Naive B cell (primary cell): ENCODE data around the gene UROC1. TPM values are rescaled to one million over a fixed set of nuclear protein-coding genes. Genes with fewer than 3 reads are reported as not detected.

Experiments
- ATAC-seq, 2 donors: fragments of 150-1000 bp; cut with Tn5 transposase; 2 replicates each; pipeline ENCODE4 v1.10.0; 2021; ENCODE audit warnings: low read depth in 2 of 2, mild to moderate bottlenecking in 2 of 2, moderate library complexity in 2 of 2
- DNase-seq: peaks from one replicate; pipeline ENCODE4 v3.0.0; 2022
- H3K27ac Mint-ChIP-seq, 6 donors: one replicate each; pipeline ENCODE4 v1.8.0; 2020 to 2022; ENCODE audit warnings: mild to moderate bottlenecking in 6 of 6, mixed read lengths in 6 of 6, moderate library complexity in 5 of 6, inconsistent platforms in 2 of 6
- H3K27me3 Mint-ChIP-seq, 3 donors: one replicate each; pipeline ENCODE4 v1.8.0; 2021 to 2022; ENCODE audit warnings: mixed read lengths in 3 of 3, mild to moderate bottlenecking in 1 of 3
- H3K36me3 Mint-ChIP-seq, 2 donors: one replicate each; pipeline ENCODE4 v1.8.0; 2020 to 2022; ENCODE audit warnings: mixed read lengths in 2 of 2, inconsistent platforms in 1 of 2, mild to moderate bottlenecking in 1 of 2
- H3K4me1 Mint-ChIP-seq, 3 donors: one replicate each; pipeline ENCODE4 v1.8.0; 2020 to 2022; ENCODE audit warnings: mixed read lengths in 3 of 3, inconsistent platforms in 1 of 3, mild to moderate bottlenecking in 1 of 3, moderate library complexity in 1 of 3
- H3K4me3 Mint-ChIP-seq, 8 donors: one replicate each; pipeline ENCODE4 v1.8.0; 2020 to 2022; ENCODE audit warnings: mild to moderate bottlenecking in 8 of 8, mixed read lengths in 8 of 8, moderate library complexity in 8 of 8, inconsistent platforms in 2 of 8
- H3K9me3 Mint-ChIP-seq, 7 donors: one replicate each; pipeline ENCODE4 v1.8.0; 2020 to 2022; ENCODE audit warnings: mixed read lengths in 7 of 7, mild to moderate bottlenecking in 5 of 7, inconsistent platforms in 2 of 7, moderate library complexity in 1 of 7
- polyA plus RNA-seq, 6 donors: library from polyadenylated mRNA; unstranded; fragments of 300-500 nt; fragmentation: Illumina TruSeq; gene quantifications; one replicate each; pipeline ENCODE4 v1.2.3, GENCODE V29; 2021; ENCODE audit warnings: low read depth in 6 of 6

Gene UROC1
- polyA plus RNA-seq, 6 donors from 2014 or later = not detected

DNA sequence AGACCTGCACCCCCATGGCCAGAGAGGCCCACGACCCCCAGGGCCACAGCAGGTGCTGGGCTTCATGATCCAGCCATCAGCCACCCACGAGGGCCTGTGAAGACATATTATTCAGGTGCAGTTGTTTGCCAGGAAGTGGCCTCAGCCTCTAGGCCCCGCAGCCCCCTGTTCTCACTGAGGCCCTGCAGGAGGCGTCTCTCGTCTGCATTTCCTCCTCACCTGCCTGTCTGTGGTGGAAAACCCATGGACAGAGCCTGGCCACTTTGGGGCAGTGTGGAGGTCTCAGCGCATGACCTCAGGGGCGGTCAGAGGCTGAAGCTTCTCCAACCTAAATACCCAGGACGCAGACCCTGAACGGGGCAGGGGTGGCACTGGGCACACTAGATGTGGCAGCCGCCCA, 18.6 kb downstream of the UROC1 start:
- no peak for ATAC-seq
- H3K36me3 Mint-ChIP-seq = no peaks in the 10 kb centered on the region
- H3K27me3 Mint-ChIP-seq = peaks cover 0 to 5% (median 0%) of the 10 kb centered on the region in 3 donors
- H3K4me1 Mint-ChIP-seq = peaks cover 0 to 5% (median 0%) of the 10 kb centered on the region in 3 donors
- no peaks in the 10 kb centered on the region for H3K9me3 Mint-ChIP-seq
- DNase-seq = no peak
- H3K27ac Mint-ChIP-seq = peak overlapping the region in 1 of 6 donors; percentile 70
- no peak overlapping the region for H3K4me3 Mint-ChIP-seq

DNA sequence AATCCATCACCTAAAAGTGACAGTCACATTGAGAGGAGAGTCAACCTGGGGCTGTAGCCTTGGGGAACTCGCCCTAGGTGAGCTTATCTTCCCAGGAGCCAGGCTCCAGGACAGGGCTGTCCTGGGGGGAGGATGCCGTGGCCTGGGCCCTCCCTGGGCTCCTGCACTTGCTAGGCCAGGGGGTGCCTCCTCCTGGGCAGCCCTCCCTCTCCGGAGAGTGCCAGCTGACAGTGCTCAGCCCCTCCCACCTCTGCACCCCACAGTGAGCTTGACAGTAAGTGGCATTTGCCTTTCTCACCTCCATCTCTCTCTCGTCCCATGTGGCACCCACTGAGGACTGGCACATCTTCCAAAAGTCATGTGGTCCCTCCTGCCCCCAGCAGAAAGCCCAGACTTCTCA, 19.1 kb downstream of the UROC1 start:
- no peak for DNase-seq
- Mint-ChIP-seq H3K36me3 (no peaks in the 10 kb centered on the region), H3K4me1 (peaks cover 0 to 5% (median 0%) of the 10 kb centered on the region in 3 donors), H3K27ac (peak overlapping the region in 1 of 6 donors; percentile 70), H3K4me3 (no peak overlapping the region), H3K9me3 (no peaks in the 10 kb centered on the region), H3K27me3 (peaks cover 0 to 5% (median 0%) of the 10 kb centered on the region in 3 donors)
- ATAC-seq = no peak

DNA sequence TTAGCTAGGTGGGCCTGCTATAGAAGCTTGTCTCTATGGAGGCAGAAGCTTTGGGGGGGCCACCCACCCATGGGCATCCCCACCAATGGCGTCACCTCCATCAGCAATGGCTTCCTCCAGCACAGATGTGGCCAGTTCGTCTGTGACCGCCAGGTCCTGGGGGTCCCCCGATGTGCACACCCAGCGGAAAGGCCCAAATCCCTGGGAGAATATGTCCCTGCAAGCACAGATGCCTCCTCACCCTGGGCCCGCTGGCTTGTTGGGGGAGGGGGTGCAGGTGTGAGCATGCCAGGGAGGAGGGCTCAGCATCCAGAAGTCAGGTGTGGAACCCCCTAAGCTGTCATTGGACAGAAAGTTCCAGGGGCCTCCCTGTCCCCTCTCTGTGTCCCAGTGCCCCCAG, 19.6 kb downstream of the UROC1 start:
- Mint-ChIP-seq H3K4me1 (peaks cover 0 to 5% (median 0%) of the 10 kb centered on the region in 3 donors), H3K4me3 (no peak overlapping the region), H3K27me3 (peaks cover 0 to 5% (median 0%) of the 10 kb centered on the region in 3 donors), H3K9me3 (no peaks in the 10 kb centered on the region), H3K36me3 (no peaks in the 10 kb centered on the region), H3K27ac (no peak overlapping the region)
- ATAC-seq = no peak
- DNase-seq = no peak

DNA sequence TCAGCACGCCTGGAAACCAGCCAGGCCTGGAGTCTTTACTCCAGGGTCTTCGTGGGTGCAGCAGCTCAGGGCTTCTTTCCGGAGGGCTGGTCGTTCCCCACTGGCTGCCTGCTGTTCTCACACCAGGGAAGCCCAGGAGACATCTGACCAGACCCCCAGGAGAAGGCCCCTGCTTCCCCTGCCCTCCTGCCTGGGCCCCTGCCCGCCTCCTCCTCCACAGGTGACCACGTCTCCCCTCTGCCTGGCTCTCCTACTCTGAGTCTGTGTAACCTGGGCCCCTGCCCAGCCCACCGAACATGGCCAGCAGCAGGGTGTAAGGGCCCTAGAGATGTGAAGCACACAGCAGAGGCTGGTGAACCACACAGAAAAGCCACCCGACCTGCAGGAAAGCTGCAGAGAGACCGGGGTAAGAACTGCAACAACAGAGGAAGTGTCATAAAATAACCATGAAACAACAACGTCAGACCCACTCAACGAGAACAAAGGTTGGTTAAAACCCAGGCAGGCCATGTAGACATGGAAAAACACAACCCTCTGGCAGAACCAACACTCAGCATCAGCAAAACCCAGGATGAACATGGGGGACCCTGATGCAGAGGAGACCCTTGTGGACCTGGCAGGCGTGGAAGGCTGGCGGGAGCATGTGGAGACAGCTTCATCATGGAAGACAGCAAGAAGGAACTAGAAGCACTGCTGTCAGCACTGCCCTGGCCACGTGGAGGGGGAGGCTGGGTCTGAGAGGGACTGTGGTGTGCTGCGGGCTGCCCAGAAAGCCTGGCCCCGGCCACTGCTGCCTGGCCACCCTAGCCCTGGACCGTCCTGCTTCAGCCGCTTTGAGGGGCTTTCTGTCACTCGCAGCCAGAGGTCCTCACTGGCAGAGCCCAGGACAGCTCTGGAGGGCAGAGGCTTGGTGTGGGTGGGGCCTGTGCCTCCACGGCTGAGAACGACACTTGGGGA, 20.4 kb downstream of the UROC1 start:
- ATAC-seq (no peak), DNase-seq (no peak)
- Mint-ChIP-seq H3K36me3 (no peaks in the 10 kb centered on the region), H3K27me3 (peaks cover 0 to 5% (median 0%) of the 10 kb centered on the region in 3 donors), H3K4me3 (no peak overlapping the region), H3K27ac (no peak overlapping the region), H3K4me1 (peaks cover 0 to 5% (median 0%) of the 10 kb centered on the region in 3 donors), H3K9me3 (no peaks in the 10 kb centered on the region)

DNA sequence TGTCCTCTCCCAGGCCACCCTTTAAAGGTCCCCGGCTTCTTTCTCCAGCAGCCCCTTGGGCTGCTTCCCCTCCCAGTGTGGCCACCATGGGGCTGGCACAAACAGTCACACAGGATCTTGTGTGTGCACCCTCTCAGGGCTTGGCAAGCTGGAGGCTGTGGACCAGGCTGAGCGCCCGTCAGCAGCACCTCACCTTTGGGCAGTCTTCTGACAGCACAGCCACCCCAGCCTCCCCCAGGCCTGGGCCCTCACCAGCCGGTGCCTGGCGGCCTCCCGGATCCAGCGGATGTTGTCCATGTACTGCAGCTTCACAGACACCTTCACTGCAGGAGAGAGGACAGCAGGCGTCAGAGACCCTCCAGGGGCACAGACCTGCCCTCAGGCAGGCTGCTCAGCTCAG, 21.8 kb downstream of the UROC1 start:
- Mint-ChIP-seq H3K27me3 (peaks cover 0 to 5% (median 0%) of the 10 kb centered on the region in 3 donors), H3K4me1 (peaks cover 0 to 5% (median 0%) of the 10 kb centered on the region in 3 donors), H3K27ac (no peak overlapping the region), H3K9me3 (no peaks in the 10 kb centered on the region), H3K36me3 (no peaks in the 10 kb centered on the region), H3K4me3 (no peak overlapping the region)
- DNase-seq (no peak), ATAC-seq (no peak)

DNA sequence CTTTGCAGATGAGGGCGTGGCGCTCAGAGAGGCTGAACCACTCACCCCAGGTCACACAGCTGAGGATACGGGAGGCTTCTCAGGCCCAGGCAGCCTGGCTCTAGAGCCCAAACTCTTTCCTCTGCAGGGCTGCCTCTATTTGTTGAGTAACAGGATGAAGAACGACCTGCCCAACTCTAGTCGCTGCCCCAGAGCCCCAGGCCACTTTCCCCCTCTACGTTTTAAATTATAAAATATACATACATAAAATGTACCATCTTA, 22.7 kb downstream of the UROC1 start:
- H3K9me3 Mint-ChIP-seq = no peaks in the 10 kb centered on the region
- no peak for ATAC-seq
- peaks cover 0 to 5% (median 0%) of the 10 kb centered on the region in 3 donors for H3K27me3 Mint-ChIP-seq
- no peaks in the 10 kb centered on the region for H3K36me3 Mint-ChIP-seq
- peaks cover 0 to 5% (median 0%) of the 10 kb centered on the region in 3 donors for H3K4me1 Mint-ChIP-seq
- H3K4me3 Mint-ChIP-seq = no peak overlapping the region
- no peak for DNase-seq
- no peak overlapping the region for H3K27ac Mint-ChIP-seq

DNA sequence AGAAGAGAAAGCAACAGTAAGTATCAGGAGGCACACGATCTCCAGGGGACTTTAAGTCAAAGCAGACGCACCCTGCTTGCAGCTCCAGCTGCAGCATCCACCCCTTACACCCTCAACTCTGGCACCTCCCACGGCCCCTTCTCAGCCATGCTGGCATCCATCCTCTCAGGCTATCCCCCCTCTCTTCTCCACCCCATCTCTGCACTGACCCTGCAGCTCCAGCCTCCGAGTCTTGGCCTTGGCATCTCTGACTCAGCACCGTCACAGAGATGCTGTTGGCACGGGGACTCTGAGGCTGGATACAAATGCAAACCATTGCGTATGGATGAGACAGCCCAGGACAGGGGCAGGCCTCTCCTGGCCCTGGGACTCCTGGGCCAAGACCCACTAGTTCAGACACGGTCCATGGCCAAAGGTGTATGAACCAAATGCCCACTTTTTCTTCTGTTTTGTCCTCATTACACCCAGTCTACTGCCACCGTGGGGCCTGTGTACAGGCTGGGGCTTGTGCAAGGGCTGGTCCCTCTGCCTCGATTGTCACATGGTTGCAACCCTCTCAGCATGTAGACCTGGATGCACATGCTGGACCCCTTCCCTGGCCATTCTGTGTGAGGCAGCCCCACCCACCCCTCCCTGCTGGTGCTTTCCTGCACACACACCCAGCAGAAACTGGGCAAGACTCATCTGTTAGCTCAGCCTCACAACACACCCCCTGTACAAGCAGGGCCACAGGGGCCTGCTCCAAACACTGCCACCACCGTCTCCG, 23.2 kb downstream of the UROC1 start:
- Mint-ChIP-seq H3K9me3 (no peaks in the 10 kb centered on the region), H3K4me1 (peaks cover 0 to 5% (median 0%) of the 10 kb centered on the region in 3 donors), H3K4me3 (no peak overlapping the region), H3K27ac (no peak overlapping the region), H3K36me3 (no peaks in the 10 kb centered on the region), H3K27me3 (peaks cover 0 to 5% (median 0%) of the 10 kb centered on the region in 3 donors)
- ATAC-seq (no peak), DNase-seq (no peak)

DNA sequence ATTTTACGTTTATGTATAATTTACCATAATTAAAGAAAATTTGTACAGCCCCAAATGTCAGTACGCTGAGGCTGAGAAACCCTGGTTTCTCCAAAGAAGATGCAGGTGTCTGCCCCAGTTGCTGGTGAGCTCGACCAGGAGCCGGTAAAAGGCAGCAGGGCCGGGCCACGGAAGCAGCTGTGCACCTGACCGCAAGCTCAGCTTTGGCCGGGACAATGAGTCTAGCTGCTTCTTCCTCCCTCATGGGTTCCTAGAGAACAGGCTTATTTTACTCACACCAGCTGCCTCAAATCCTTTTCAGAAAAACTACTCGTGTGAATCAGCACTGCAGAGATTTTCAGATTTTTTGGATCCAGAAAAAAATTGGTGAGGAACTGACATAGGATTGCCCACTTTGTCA, 23.8 kb downstream of the UROC1 start:
- no peak overlapping the region for H3K4me3 Mint-ChIP-seq
- no peak overlapping the region for H3K27ac Mint-ChIP-seq
- H3K4me1 Mint-ChIP-seq = peaks cover 0 to 5% (median 0%) of the 10 kb centered on the region in 3 donors
- ATAC-seq (no peak), DNase-seq (no peak)
- H3K36me3 Mint-ChIP-seq = no peaks in the 10 kb centered on the region
- no peaks in the 10 kb centered on the region for H3K9me3 Mint-ChIP-seq
- peaks cover 0 to 5% (median 0%) of the 10 kb centered on the region in 3 donors for H3K27me3 Mint-ChIP-seq

DNA sequence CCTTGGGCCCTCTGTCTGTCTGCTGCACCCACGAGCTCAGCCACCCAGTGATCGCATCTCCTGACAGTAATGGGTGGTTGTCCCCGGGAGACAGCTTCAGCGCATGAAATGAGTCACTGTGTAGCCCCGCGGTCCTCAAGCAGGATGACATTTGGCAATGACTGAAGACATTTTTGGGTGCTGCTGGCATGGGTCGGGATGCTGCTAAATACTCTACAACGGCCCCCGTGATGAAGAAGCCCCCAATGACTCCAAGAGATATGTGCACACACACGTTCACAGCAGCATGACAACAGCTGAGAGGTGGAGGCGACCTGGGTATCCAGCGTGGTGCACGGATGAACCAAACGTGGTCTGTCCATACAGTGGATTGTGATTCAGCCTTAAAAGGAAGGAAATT, 24.5 kb downstream of the UROC1 start:
- H3K36me3 Mint-ChIP-seq = no peaks in the 10 kb centered on the region
- peak overlapping the region in 1 of 6 donors; percentile 5 for H3K27ac Mint-ChIP-seq
- H3K9me3 Mint-ChIP-seq = no peaks in the 10 kb centered on the region
- peaks cover 0 to 5% (median 0%) of the 10 kb centered on the region in 3 donors for H3K4me1 Mint-ChIP-seq
- H3K4me3 Mint-ChIP-seq = no peak overlapping the region
- DNase-seq (no peak), ATAC-seq (no peak)
- H3K27me3 Mint-ChIP-seq = peaks cover 0 to 5% (median 3%) of the 10 kb centered on the region in 3 donors

DNA sequence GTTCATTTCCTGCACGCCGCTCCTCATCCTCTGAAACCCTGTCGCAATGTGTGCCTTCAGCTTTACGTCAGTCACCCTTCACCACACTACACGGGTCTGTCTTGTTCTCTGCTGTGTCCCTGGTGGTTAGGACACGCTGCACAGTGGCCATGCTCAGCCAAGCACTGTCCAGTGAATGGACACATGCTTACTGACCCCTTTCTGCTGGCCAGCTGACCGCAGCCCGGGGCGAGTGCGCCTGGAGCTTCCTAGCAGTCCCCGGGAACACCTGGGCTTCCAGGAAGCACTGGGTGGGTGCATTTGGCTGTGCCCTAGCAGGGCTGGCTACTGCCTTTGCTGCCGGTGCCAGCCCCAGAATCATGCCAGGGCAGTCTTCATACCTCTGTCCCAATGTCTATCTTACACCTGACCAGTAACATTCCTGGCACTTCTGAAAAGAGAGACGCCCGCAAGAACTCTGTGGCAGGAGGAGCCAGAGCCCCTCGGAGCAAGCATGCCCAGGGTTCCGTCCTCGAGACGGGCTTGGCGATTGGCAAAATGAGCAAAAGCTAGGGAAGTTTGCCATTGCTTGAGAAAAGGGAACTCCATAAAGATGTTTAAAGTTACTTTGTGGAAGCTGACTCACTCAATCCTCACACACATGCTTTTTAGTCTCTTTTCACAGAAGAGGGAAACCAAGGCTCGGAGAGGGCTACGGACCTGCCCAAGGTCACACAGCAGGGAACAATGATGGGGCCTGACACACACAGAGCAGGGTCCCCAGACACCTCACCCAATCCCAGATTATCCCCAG, 26.2 kb downstream of the UROC1 start:
- ATAC-seq (no peak), DNase-seq (no peak)
- Mint-ChIP-seq H3K4me3 (peak overlapping the region in 1 of 8 donors; percentile 41), H3K27me3 (peaks cover 0 to 3% (median 0%) of the 10 kb centered on the region in 3 donors), H3K27ac (no peak overlapping the region), H3K4me1 (peaks cover 3 to 12% (median 8%) of the 10 kb centered on the region in 3 donors), H3K36me3 (no peaks in the 10 kb centered on the region), H3K9me3 (no peaks in the 10 kb centered on the region)

DNA sequence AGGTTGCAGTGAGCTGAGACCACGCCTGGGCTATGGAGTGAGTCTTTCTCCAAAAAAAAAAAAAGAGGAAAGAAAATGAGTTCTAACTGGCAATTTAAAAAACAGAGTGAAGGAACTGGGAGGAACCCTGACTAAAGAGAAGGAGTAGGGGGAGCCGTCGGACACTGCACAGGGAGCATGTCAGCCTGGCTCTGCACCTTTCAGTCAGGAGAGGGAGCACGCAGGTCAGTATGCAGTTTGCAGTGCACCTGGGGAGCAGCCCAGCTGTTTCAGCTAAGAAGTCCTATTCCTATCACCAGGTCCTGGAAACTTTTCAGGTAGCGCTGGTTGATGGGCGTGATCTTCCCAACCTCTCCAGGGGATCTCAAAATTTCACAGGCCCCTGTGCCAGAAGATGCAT, 27.0 kb downstream of the UROC1 start:
- DNase-seq (no peak), ATAC-seq (no peak)
- peaks cover 0 to 3% (median 0%) of the 10 kb centered on the region in 3 donors for H3K27me3 Mint-ChIP-seq
- no peaks in the 10 kb centered on the region for H3K36me3 Mint-ChIP-seq
- H3K27ac Mint-ChIP-seq = peak overlapping the region in 1 of 6 donors; percentile 21
- no peak overlapping the region for H3K4me3 Mint-ChIP-seq
- H3K4me1 Mint-ChIP-seq = peaks cover 5 to 15% (median 10%) of the 10 kb centered on the region in 3 donors
- no peaks in the 10 kb centered on the region for H3K9me3 Mint-ChIP-seq

DNA sequence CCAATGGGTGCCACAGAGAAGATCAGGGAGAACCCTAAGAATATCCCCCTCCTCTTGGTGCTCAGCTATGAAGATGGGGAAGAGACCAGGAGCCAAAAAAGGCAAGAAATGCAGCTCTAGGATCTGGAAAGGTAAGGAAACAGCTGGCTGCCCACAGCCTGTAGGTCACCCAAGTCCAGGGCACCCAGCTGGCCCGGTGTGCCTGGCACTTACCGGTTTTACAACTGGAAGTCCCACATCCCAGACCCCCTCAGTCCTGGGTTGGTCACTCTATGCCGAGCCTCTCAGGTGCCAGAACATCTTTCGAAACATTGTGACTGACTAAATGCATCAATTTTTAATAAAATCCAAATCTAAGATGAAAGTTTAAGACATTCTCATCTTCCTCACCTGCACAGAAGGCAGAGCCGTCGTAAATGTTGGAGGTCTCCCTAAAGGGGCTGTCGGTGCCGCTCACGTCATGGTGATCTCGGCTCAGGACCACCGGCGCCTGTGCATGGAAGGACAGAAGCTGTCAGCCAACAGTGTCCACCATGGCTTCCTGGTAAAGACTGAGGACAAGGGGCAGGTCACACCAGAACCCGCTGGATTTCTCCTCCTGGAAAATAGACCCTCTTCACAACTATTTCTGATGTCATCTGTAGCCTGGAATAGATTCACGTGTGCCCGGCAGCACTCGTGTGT, 28.5 kb downstream of the UROC1 start:
- Mint-ChIP-seq H3K27me3 (peaks cover 3 to 6% (median 5%) of the 10 kb centered on the region in 3 donors), H3K4me1 (peaks cover 5 to 15% (median 10%) of the 10 kb centered on the region in 3 donors), H3K36me3 (no peaks in the 10 kb centered on the region), H3K9me3 (no peaks in the 10 kb centered on the region), H3K27ac (no peak overlapping the region), H3K4me3 (no peak overlapping the region)
- DNase-seq = no peak
- ATAC-seq = no peak
